ENCODE results near the gene OSTC. TPM values are rescaled to one million over a fixed set of nuclear protein-coding genes. Genes with fewer than 3 reads are reported as not detected.
"Not testable (repeated sequence)": the region's sequence is repeated elsewhere in the genome, so short reads cannot be mapped to it uniquely, and the experiment has no call there.

Gene OSTC
- total RNA-seq, 1 donor from 2014 or later: 137 TPM

- no peaks in the 10 kb centered on the region for H3K36me3 ChIP-seq (ENCODE audit: control insufficient read depth, insufficient read depth, low read length)
- TF ChIP-seq, protein P1, sequence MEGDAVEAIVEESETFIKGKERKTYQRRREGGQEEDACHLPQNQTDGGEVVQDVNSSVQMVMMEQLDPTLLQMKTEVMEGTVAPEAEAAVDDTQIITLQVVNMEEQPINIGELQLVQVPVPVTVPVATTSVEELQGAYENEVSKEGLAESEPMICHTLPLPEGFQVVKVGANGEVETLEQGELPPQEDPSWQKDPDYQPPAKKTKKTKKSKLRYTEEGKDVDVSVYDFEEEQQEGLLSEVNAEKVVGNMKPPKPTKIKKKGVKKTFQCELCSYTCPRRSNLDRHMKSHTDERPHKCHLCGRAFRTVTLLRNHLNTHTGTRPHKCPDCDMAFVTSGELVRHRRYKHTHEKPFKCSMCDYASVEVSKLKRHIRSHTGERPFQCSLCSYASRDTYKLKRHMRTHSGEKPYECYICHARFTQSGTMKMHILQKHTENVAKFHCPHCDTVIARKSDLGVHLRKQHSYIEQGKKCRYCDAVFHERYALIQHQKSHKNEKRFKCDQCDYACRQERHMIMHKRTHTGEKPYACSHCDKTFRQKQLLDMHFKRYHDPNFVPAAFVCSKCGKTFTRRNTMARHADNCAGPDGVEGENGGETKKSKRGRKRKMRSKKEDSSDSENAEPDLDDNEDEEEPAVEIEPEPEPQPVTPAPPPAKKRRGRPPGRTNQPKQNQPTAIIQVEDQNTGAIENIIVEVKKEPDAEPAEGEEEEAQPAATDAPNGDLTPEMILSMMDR (IDR thresholded peaks at IDR 0.05; ENCODE audit: insufficient read depth, low read length, poor library complexity, severe bottlenecking): no peak
- H3K27me3 ChIP-seq (ENCODE audit: control insufficient read depth, insufficient read depth, low read length): no peaks in the 10 kb centered on the region
- DNase-seq (ENCODE audit: low read depth): no peak
- no peak overlapping the region for H3K4me3 ChIP-seq (ENCODE audit: low read depth, low read length)
These were observed 58.8 kb downstream of the OSTC start for GRCh38 chr4:108709234-108709633.

DNA sequence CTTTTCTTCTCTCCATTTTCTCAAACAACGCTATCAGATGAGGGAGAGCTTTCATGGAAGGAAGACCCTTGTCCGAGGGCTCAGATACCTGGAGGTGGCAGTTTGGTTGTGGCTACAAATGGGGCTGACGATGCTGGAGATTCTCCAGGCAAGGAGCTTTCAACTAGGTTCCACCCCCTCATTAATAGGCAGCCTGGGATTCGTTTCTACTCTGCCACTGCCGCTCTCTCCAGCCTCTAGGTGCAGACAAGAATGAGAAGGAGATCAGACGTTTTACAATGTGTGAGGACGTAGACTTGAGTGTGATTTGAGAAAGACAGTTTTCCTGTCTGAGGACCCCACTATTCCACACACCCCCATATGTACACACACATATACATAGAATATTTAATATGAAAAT is 59.3 kb downstream of the OSTC start:
- Histone ChIP-seq H3K27me3 (ENCODE audit: control insufficient read depth, insufficient read depth, low read length) (no peaks in the 10 kb centered on the region), H3K36me3 (ENCODE audit: control insufficient read depth, insufficient read depth, low read length) (no peaks in the 10 kb centered on the region), H3K4me3 (ENCODE audit: low read depth, low read length) (no peak overlapping the region)
- no peak for DNase-seq (ENCODE audit: low read depth)
- TF ChIP-seq, protein P1 (IDR thresholded peaks at IDR 0.05; ENCODE audit: insufficient read depth, low read length, poor library complexity, severe bottlenecking): no peak

DNA sequence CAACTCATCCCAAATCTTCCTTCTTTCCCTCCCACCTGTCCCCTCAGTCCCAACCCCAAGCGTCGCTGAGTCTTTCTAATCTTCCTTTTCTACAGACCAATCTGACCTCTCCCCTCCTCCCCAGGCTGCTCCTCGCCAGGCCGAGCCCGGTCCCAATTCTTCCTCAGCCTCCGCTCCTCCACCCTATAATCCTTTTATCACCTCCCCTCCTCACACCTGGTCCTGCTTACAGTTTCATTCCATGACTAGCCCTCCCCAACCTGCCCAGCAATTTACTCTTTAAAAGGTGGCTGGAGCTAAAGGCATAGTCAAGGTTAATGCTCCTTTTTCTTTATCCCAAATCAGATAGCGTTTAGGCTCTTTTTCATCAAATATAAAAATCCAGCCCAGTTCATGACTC is 60.2 kb downstream of the OSTC start:
- not testable (repeated sequence) for DNase-seq (ENCODE audit: low read depth); H3K4me3 ChIP-seq (ENCODE audit: low read depth, low read length); H3K36me3 ChIP-seq (ENCODE audit: control insufficient read depth, insufficient read depth, low read length); H3K27me3 ChIP-seq (ENCODE audit: control insufficient read depth, insufficient read depth, low read length)

- TF ChIP-seq, protein P1 (IDR thresholded peaks at IDR 0.05; ENCODE audit: insufficient read depth, low read length, poor library complexity, severe bottlenecking): no peak
- Histone ChIP-seq H3K27me3 (ENCODE audit: control insufficient read depth, insufficient read depth, low read length) (no peaks in the 10 kb centered on the region), H3K36me3 (ENCODE audit: control insufficient read depth, insufficient read depth, low read length) (no peaks in the 10 kb centered on the region), H3K4me3 (ENCODE audit: low read depth, low read length) (no peak overlapping the region)
- DNase-seq (ENCODE audit: low read depth): no peak
These were observed 64.5 kb downstream of the OSTC start for GRCh38 chr4:108714880-108715279.

- no peak for DNase-seq (ENCODE audit: low read depth)
- no peak overlapping the region for H3K4me3 ChIP-seq (ENCODE audit: low read depth, low read length)
- H3K27me3 ChIP-seq (ENCODE audit: control insufficient read depth, insufficient read depth, low read length): no peaks in the 10 kb centered on the region
- TF ChIP-seq, protein P1 (IDR thresholded peaks at IDR 0.05; ENCODE audit: insufficient read depth, low read length, poor library complexity, severe bottlenecking): no peak
- H3K36me3 ChIP-seq (ENCODE audit: control insufficient read depth, insufficient read depth, low read length): no peaks in the 10 kb centered on the region
These were observed 65.9 kb downstream of the OSTC start for GRCh38 chr4:108716340-108716739.

DNA sequence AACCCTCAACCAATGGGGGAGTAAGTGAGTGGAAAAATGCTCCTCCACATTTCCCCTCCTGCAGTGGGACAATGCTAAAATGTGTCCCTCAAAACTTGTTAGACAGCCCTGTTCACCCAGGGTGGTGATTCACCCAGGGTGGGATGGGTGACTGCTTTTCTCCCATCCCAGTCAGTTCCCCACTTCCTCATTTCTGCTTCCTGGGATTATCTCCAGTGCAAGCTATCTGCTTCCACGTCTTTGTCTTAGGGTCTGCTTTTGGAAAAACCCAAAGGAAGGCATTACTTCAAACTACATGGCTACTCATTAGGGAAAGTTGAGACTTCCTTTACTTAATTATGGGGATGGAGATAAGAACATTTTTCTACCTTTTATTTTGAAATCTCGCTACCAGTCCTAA is 67.0 kb downstream of the OSTC start:
- no peak for DNase-seq (ENCODE audit: low read depth)
- H3K27me3 ChIP-seq (ENCODE audit: control insufficient read depth, insufficient read depth, low read length): no peaks in the 10 kb centered on the region
- H3K4me3 ChIP-seq (ENCODE audit: low read depth, low read length): no peak overlapping the region
- H3K36me3 ChIP-seq (ENCODE audit: control insufficient read depth, insufficient read depth, low read length): no peaks in the 10 kb centered on the region
- TF ChIP-seq, protein P1 (IDR thresholded peaks at IDR 0.05; ENCODE audit: insufficient read depth, low read length, poor library complexity, severe bottlenecking): no peak

Other genes starting within 250 kb of the OSTC start
- 949 and 1,411 TPM in 2 replicates for gene RPL34, start 30.0 kb upstream of the OSTC start, total RNA-seq
- 0.04 TPM in 1 of 2 replicates, not detected in the other for gene ETNPPL, start 112.5 kb downstream of the OSTC start, total RNA-seq